ENCODE results near the gene SMIM20.

DNA sequence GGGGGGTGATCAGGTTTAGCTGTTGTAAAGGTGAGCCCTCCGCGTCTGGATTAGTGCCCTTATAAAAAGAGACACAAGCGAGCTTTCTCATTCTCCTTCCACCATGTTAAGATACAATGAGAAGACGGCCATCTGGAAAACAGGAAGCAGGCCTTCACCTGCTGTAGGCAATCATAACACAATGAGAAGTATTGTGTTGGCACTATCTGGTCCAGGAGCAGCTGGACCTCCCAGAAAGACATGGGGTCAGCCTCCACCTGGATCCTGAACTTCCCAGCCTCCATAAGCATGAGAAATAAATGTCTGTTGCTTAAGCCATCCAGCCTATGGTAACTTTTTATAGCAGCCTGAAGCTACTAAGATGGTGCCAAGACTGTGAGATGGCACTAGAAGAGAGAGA, 8.6 kb upstream of the SMIM20 start:
- TF ChIP-seq EZH2phosphoT487 (IDR thresholded peaks at IDR 0.05; ENCODE audit: low read depth), result no peak
- TF ChIP-seq, protein P1, sequence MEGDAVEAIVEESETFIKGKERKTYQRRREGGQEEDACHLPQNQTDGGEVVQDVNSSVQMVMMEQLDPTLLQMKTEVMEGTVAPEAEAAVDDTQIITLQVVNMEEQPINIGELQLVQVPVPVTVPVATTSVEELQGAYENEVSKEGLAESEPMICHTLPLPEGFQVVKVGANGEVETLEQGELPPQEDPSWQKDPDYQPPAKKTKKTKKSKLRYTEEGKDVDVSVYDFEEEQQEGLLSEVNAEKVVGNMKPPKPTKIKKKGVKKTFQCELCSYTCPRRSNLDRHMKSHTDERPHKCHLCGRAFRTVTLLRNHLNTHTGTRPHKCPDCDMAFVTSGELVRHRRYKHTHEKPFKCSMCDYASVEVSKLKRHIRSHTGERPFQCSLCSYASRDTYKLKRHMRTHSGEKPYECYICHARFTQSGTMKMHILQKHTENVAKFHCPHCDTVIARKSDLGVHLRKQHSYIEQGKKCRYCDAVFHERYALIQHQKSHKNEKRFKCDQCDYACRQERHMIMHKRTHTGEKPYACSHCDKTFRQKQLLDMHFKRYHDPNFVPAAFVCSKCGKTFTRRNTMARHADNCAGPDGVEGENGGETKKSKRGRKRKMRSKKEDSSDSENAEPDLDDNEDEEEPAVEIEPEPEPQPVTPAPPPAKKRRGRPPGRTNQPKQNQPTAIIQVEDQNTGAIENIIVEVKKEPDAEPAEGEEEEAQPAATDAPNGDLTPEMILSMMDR (IDR thresholded peaks at IDR 0.05; ENCODE audit: low read depth, low read length), result no peak
